ENCODE measurements around the gene CENPT. TPM values are rescaled to one million over a fixed set of nuclear protein-coding genes. Genes with fewer than 3 reads are reported as not detected.

The CENPT gene
- total RNA-seq, 1 donor from 2014 or later = 29.9 TPM

DNA sequence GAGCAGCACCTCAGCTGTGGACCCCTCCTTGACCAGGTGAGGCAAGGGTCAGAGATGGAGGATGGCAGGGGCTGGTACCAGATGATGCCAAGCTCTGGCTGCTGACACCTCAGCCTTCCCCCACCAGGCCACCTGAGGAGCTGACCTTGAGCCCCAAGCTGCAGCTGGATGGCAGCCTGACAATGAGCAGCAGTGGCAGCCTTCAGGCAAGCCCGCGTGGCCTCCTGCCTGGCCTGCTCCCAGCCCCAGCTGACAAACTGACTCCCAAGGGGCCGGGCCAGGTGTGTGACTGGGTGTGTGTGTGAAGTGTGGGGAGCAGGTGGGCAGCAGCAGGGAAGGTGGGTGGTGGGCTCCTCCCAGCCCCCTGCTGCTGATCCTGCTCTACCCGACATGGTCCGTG is 32.4 kb upstream of the CENPT start:
- Histone ChIP-seq H3K4me3 (no peak overlapping the region), H3K36me3 (peaks cover 95% of the 10 kb centered on the region), H3K27me3 (ENCODE audit: low read depth) (no peaks in the 10 kb centered on the region), H3K27ac (no peak overlapping the region), H3K4me1 (peaks cover 22% of the 10 kb centered on the region), H3K9me3 (no peaks in the 10 kb centered on the region)
- ATAC-seq (no peak), DNase-seq (no peak)
- intact Hi-C loops (cut with DNase I) = no loop called here
- TF ChIP-seq, protein P1, sequence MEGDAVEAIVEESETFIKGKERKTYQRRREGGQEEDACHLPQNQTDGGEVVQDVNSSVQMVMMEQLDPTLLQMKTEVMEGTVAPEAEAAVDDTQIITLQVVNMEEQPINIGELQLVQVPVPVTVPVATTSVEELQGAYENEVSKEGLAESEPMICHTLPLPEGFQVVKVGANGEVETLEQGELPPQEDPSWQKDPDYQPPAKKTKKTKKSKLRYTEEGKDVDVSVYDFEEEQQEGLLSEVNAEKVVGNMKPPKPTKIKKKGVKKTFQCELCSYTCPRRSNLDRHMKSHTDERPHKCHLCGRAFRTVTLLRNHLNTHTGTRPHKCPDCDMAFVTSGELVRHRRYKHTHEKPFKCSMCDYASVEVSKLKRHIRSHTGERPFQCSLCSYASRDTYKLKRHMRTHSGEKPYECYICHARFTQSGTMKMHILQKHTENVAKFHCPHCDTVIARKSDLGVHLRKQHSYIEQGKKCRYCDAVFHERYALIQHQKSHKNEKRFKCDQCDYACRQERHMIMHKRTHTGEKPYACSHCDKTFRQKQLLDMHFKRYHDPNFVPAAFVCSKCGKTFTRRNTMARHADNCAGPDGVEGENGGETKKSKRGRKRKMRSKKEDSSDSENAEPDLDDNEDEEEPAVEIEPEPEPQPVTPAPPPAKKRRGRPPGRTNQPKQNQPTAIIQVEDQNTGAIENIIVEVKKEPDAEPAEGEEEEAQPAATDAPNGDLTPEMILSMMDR (IDR thresholded peaks at IDR 0.05) = no peak

DNA sequence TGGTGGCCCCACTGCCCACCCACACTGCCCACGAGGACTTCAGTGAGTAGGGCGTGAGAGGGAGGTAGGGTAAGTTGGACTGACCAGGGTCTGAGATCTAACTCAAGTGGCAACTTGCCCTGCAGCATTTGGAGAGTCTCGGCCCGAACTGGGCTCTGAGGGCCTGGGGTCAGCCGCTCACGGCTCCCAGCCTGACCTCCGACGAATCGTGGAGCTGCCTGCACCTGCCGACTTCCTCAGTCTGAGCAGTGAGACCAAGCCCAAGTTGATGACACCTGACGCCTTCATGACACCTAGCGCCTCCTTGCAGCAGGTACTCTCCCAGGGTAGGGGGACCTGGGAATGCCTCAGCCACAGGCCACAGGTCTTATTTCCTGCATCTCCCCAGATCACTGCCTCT is 32.0 kb upstream of the CENPT start:
- TF ChIP-seq, protein P1 (IDR thresholded peaks at IDR 0.05) = no peak
- ATAC-seq = no peak
- Histone ChIP-seq H3K27me3 (ENCODE audit: low read depth) (no peaks in the 10 kb centered on the region), H3K9me3 (no peaks in the 10 kb centered on the region), H3K36me3 (peaks cover 90% of the 10 kb centered on the region), H3K4me3 (no peak overlapping the region), H3K4me1 (peaks cover 22% of the 10 kb centered on the region), H3K27ac (no peak overlapping the region)
- intact Hi-C loops (cut with DNase I) = no loop called here
- no peak for DNase-seq

DNA sequence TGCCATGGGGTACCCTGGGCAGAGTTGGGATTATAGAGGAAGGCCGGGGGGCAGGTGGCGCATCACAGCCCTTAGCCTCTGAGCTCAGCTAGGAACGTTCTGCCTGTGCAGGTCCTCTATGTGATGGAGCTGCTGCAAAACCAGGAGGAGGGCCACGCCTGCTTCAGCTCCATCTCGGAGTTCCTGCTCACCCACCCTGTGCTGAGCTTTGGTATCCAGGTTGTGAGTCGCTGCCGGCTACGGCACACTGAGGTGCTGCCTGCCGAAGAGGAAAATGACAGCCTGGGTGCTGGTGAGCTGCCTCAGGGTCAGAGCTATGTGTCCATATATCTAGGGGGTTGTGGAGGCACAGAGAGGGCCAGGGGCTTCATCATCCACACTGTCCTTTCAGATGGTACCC is 31.4 kb upstream of the CENPT start:
- no peak for ATAC-seq
- Histone ChIP-seq H3K4me3 (no peak overlapping the region), H3K4me1 (peaks cover 22% of the 10 kb centered on the region), H3K36me3 (peaks cover 84% of the 10 kb centered on the region), H3K27me3 (ENCODE audit: low read depth) (no peaks in the 10 kb centered on the region), H3K27ac (no peak overlapping the region), H3K9me3 (no peaks in the 10 kb centered on the region)
- intact Hi-C loops (cut with DNase I) = no loop called here
- no peak for DNase-seq
- TF ChIP-seq, protein P1 (IDR thresholded peaks at IDR 0.05) = no peak

DNA sequence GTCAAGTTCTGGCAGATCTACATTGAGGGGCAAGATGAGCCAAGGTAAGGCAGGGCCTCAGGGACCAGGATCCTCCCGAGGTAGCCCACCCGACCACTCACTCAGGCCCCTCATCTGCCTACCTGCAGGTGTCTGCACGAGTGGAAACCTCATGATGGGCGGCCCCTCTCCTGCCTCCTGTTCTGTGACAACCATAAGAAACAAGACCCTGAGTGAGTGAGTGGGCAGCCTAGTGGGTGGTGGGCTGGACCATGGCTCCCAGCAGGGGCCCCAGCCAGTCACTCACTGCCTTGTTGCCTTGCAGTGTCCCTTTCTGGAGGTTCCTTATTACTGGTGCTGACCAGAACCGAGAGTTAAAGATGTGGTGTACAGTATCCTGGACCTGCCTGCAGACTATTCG is 30.7 kb upstream of the CENPT start:
- H3K4me1 ChIP-seq = peaks cover 22% of the 10 kb centered on the region
- peaks cover 78% of the 10 kb centered on the region for H3K36me3 ChIP-seq
- H3K9me3 ChIP-seq = no peaks in the 10 kb centered on the region
- ATAC-seq (no peak), DNase-seq (no peak)
- TF ChIP-seq, protein P1 (IDR thresholded peaks at IDR 0.05) = no peak
- H3K4me3 ChIP-seq = no peak overlapping the region
- no peaks in the 10 kb centered on the region for H3K27me3 ChIP-seq (ENCODE audit: low read depth)
- intact Hi-C loops (cut with DNase I) = no loop called here
- H3K27ac ChIP-seq = no peak overlapping the region

DNA sequence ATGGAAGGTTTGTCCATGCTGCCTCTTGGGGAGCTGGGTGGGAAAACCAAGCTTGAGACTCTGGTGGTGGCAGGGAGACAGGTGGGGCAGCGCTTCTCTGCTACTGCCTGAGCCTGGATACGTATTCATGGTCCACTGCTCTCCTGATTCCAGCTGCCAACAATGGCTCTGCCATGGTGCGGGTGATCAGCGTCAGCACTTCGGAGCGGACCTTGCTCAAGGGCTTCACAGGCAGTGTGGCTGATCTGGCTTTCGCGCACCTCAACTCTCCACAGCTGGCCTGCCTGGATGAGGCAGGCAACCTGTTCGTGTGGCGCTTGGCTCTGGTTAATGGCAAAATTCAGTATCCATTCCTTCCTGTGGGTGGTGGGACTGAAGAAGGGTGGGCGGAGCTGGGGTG is 29.6 kb upstream of the CENPT start:
- H3K4me1 ChIP-seq = peaks cover 29% of the 10 kb centered on the region
- DNase-seq = no peak
- ATAC-seq = no peak
- no peak overlapping the region for H3K27ac ChIP-seq
- no peak overlapping the region for H3K4me3 ChIP-seq
- H3K36me3 ChIP-seq = peaks cover 66% of the 10 kb centered on the region
- intact Hi-C loops (cut with DNase I) = no loop called here
- H3K9me3 ChIP-seq = no peaks in the 10 kb centered on the region
- no peaks in the 10 kb centered on the region for H3K27me3 ChIP-seq (ENCODE audit: low read depth)
- TF ChIP-seq, protein P1 (IDR thresholded peaks at IDR 0.05) = no peak

DNA sequence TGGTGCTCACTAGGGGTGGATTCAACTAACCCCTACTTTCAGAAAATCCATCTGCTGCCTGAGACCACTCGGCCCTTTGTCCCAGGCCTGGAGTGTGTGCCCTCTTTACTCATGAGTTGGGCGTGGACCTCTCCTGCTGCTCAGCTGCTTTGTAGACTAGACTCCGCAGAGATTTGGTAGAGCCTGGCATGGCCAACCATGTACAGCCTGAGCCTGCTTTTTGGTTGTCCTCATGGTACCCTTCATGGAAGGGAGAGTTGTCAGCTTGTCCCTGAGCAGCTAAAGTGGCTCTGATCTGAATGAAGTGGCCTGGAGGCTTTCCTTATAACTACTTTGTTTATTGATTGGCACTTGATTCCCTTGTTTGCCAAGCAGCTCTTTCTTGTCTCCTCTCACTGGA is 26.9 kb upstream of the CENPT start:
- peak overlapping the region; percentile 99 for H3K4me3 ChIP-seq
- H3K4me1 ChIP-seq = peaks cover 30% of the 10 kb centered on the region
- peaks cover 63% of the 10 kb centered on the region for H3K36me3 ChIP-seq
- H3K9me3 ChIP-seq = no peaks in the 10 kb centered on the region
- H3K27me3 ChIP-seq (ENCODE audit: low read depth) = no peaks in the 10 kb centered on the region
- DNase-seq (no peak), ATAC-seq (no peak)
- intact Hi-C loops (cut with DNase I) = no loop called here
- no peak overlapping the region for H3K27ac ChIP-seq
- TF ChIP-seq, protein P1 (IDR thresholded peaks at IDR 0.05) = no peak
